DOHH2 (cell line): ENCODE results near the gene SH3BP5L.

ENCODE experiments used
- H3F3A ChIP-seq: fragments of 200-600 bp; sonication (generic), shearing (Covaris generic); 2 replicates; pipeline ENCODE4 v1.6.0; 2016; ENCODE audit warnings: antibody characterized with exemption, mild to moderate bottlenecking; ENCODE audit not compliant: control insufficient read depth, insufficient read depth
- H3K27ac ChIP-seq: fragments of 200-600 bp; sonication (generic); 2 replicates; pipeline ENCODE4 v1.5.1; 2014; ENCODE audit warnings: low read depth, mild to moderate bottlenecking, low read length, moderate library complexity
- H3K27me3 ChIP-seq: fragments of 200-600 bp; sonication (generic); 2 replicates; pipeline ENCODE4 v1.6.1; 2014; ENCODE audit warnings: mild to moderate bottlenecking, low read length, mixed read lengths; ENCODE audit not compliant: control insufficient read depth
- H3K36me3 ChIP-seq: fragments of 200-600 bp; sonication (generic); 2 replicates; pipeline ENCODE4 v1.6.1; 2014; ENCODE audit warnings: mild to moderate bottlenecking, low read length, moderate library complexity, mixed read lengths; ENCODE audit not compliant: control insufficient read depth
- H3K4me1 ChIP-seq: fragments of 200-600 bp; sonication (generic); 2 replicates; pipeline ENCODE4 v1.6.1; 2014; ENCODE audit warnings: mild to moderate bottlenecking, low read length, mixed read lengths; ENCODE audit not compliant: control insufficient read depth
- H3K4me2 ChIP-seq: fragments of 200-600 bp; sonication (generic); 2 replicates; pipeline ENCODE4 v1.6.0; 2014; ENCODE audit warnings: mild to moderate bottlenecking, low read length, moderate library complexity
- H3K4me3 ChIP-seq: fragments of 200-600 bp; sonication (generic); 2 replicates; pipeline ENCODE4 v1.5.1; 2014; ENCODE audit warnings: mild to moderate bottlenecking, low read length, mixed read lengths
- H3K79me2 ChIP-seq: fragments of 200-600 bp; sonication (generic); 2 replicates; pipeline ENCODE4 v1.6.1; 2014; ENCODE audit warnings: mild to moderate bottlenecking, low read length, mixed read lengths; ENCODE audit not compliant: control insufficient read depth
- H3K9me2 ChIP-seq: fragments of 200-600 bp; sonication (generic); replicated peaks from 2 replicates; pipeline ENCODE4 v1.6.1; 2014; ENCODE audit warnings: mild to moderate bottlenecking, low read length, mixed read lengths; ENCODE audit not compliant: control insufficient read depth
- H3K9me3 ChIP-seq: fragments of 200-600 bp; sonication (generic); 2 replicates; pipeline ENCODE4 v1.6.1; 2014; ENCODE audit warnings: antibody characterized with exemption, low read length, mixed read lengths; ENCODE audit not compliant: control insufficient read depth, insufficient read depth
- H4K20me1 ChIP-seq: fragments of 200-600 bp; sonication (generic); 2 replicates; pipeline ENCODE4 v1.6.0; 2014; ENCODE audit warnings: low read depth, mild to moderate bottlenecking, antibody characterized with exemption, low read length, moderate library complexity; ENCODE audit not compliant: control insufficient read depth, insufficient read depth
- EZH2phosphoT487 ChIP-seq: fragments of 200-600 bp; sonication (generic); IDR thresholded peaks from 2 replicates; pipeline ENCODE4 v1.6.1; 2017; ENCODE audit warnings: borderline replicate concordance, mild to moderate bottlenecking, antibody characterized with exemption, low read length, moderate library complexity, mixed read lengths
- TF ChIP-seq, protein P1 (sequence below): fragments of 200-600 bp; sonication (generic); IDR thresholded peaks from one replicate; pipeline ENCODE4 v1.5.1; 2014; ENCODE audit warnings: antibody characterized with exemption, mild to moderate bottlenecking, low read depth, low read length; ENCODE audit not compliant: poor library complexity, severe bottlenecking

The SH3BP5L gene

GRCh38 chr1:248810727-248811513 lies 14.8 kb downstream of the SH3BP5L start:
- no peaks in the 10 kb centered on the region for H4K20me1 ChIP-seq
- H3K27me3 ChIP-seq = no peaks in the 10 kb centered on the region
- no peaks in the 10 kb centered on the region for H3K79me2 ChIP-seq
- H3K4me1 ChIP-seq = peaks cover 10% of the 10 kb centered on the region
- H3K4me2 ChIP-seq = no peak overlapping the region
- H3K36me3 ChIP-seq = peaks cover 23% of the 10 kb centered on the region
- H3F3A ChIP-seq = no peaks in the 10 kb centered on the region
- no peak overlapping the region for H3K4me3 ChIP-seq
- H3K9me2 ChIP-seq = no peaks in the 10 kb centered on the region
- H3K27ac ChIP-seq = no peak overlapping the region
- H3K9me3 ChIP-seq = no peaks in the 10 kb centered on the region
- TF ChIP-seq, protein P1, sequence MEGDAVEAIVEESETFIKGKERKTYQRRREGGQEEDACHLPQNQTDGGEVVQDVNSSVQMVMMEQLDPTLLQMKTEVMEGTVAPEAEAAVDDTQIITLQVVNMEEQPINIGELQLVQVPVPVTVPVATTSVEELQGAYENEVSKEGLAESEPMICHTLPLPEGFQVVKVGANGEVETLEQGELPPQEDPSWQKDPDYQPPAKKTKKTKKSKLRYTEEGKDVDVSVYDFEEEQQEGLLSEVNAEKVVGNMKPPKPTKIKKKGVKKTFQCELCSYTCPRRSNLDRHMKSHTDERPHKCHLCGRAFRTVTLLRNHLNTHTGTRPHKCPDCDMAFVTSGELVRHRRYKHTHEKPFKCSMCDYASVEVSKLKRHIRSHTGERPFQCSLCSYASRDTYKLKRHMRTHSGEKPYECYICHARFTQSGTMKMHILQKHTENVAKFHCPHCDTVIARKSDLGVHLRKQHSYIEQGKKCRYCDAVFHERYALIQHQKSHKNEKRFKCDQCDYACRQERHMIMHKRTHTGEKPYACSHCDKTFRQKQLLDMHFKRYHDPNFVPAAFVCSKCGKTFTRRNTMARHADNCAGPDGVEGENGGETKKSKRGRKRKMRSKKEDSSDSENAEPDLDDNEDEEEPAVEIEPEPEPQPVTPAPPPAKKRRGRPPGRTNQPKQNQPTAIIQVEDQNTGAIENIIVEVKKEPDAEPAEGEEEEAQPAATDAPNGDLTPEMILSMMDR = no peak
- TF ChIP-seq EZH2phosphoT487 = no peak

- Histone ChIP-seq H3K79me2 (no peaks in the 10 kb centered on the region), H3K9me2 (no peaks in the 10 kb centered on the region), H3K36me3 (peaks cover 18% of the 10 kb centered on the region; the same call in 1 of the 2 replicates), H3K4me3 (no peak overlapping the region), H3K4me1 (peaks cover 18% of the 10 kb centered on the region), H3K27me3 (no peaks in the 10 kb centered on the region), H3K9me3 (no peaks in the 10 kb centered on the region), H3F3A (peaks cover 5% of the 10 kb centered on the region; the same call in 1 of the 2 replicates), H4K20me1 (no peaks in the 10 kb centered on the region), H3K27ac (no peak overlapping the region), H3K4me2 (no peak overlapping the region)
- no peak for TF ChIP-seq EZH2phosphoT487
- TF ChIP-seq, protein P1 = no peak
Measured at GRCh38 chr1:248810000-248810726, 15.6 kb downstream of the SH3BP5L start.

DNA sequence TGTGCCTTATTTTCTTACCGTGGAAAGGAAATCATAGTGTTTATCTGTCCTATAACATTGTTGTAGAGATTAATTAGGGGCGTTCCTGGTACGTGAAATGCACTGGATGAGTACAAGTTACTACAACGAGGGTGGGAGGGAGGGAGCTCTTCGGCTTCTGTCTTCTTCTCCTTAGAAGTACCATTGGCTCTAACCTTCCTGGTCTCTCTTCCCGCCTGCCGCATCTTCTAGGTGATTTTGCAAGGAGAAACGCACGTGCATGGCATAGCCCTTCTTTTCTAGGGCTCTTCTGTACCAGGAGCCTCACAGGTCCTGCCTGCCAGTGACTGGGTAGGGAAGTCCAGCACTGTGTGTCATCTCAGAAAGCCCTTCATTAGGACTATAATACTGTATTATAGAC lies 16.8 kb downstream of the SH3BP5L start:
- Histone ChIP-seq H3K9me2 (no peaks in the 10 kb centered on the region), H3K79me2 (no peaks in the 10 kb centered on the region), H3K27ac (no peak overlapping the region), H3K4me1 (peaks cover 30% of the 10 kb centered on the region), H3K9me3 (no peaks in the 10 kb centered on the region), H4K20me1 (no peaks in the 10 kb centered on the region), H3F3A (peaks cover 12% of the 10 kb centered on the region), H3K27me3 (no peaks in the 10 kb centered on the region), H3K4me3 (no peak overlapping the region), H3K4me2 (no peak overlapping the region), H3K36me3 (peaks cover 9% of the 10 kb centered on the region; the same call in 1 of the 2 replicates)
- TF ChIP-seq, protein P1 = no peak
- TF ChIP-seq EZH2phosphoT487 = no peak
